ENCODE data around the gene PRR33.
"Not testable (repeated sequence)": the region's sequence is repeated elsewhere in the genome, so short reads cannot be mapped to it uniquely, and the experiment has no call there.

Gene PRR33

GRCh38 chr11:1891831-1892115 is at the start of gene PRR33:
Gene PRR33 (minus strand): TSS chr11:1891895. CDS start chr11:1890584, 1,311 bp downstream.
- DNase-seq (ENCODE audit: low read depth), result no peak

DNA sequence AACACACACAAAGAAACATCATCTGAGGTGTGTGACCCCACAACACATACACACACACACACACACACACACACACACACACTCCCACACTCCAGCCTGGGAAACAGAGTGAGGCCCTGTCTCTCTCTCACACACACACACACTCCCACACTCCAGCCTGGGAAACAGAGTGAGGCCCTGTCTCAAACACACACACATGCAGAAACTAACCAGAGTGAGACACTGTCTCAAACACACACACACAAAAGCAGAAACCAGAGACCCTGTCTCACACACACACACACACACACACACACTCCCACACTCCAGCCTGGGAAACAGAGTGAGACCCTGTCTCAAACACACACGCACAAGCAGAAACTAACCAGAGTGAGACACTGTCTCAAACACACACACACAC is 48.1 kb upstream of the PRR33 start:
- DNase-seq (ENCODE audit: low read depth), result not testable (repeated sequence)

- no peak for DNase-seq (ENCODE audit: low read depth)
These were observed 47.4 kb upstream of the PRR33 start for GRCh38 chr11:1939006-1939625.

DNA sequence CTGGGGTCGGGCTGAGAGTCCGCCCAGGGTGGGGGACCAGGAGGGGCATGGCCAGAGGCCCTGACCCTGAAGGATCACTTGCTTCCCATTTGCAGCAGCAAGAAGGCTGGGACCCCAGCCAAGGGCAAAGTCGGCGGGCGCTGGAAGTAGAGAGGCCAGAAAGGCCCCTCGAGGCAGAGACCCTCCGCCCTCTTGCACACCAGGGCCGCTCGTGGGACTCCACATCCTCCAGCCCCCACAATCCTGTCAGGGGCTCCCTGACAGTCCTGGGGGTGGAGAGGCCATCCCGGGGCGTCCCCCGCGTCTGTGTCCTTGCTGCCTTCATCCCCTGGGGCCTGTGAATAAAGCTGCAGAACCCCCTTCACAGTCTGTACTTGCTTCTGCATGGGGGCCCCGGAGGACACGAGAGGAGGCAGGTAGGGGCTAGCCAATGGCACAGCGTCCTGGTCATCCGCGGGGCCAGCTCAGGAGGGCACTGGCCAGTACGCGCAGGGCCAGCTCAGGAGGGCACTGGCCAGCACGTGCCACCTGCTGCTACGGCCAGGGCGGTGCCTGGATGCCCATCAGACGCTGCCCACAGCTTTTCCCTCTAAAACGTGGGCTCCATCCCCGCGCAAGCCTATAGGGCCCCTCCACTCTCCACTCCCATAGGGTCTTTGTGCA is 46.8 kb upstream of the PRR33 start:
- no peak for DNase-seq (ENCODE audit: low read depth)

DNA sequence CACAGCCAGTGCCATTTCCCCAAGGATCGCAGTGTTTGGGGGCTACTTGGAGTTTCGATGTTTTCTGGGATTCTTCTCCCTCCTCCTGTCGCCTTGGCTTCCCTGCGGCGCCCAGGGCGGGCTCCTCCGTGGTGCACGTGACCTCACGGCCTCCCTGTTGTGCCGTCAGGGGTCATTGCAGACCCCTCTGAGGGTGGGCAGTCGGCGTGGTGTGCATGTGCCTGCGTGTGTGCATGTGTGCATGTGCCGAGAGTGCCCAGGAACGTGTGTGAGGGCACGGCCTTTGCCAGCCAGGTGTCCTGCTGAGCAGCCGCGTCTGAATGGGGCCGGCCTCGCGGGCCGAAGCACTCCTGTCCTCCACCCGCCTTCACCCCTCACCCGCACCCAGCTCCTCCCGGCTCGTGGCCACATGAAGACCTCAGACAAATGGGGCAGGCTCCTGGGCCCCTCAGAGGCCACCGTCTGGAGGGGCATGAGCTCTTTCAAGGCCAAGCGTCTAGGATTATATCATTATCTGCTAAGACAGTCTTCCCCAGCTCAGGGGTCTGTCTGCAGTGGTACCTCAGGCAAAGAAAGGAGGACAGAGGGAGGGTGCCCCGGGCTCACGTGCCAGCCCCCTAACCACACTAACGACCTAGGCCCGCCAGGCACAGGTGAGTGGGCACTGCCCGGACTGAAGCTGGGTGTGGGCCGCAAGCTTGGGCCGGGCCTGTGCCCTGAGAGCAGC is 46.1 kb upstream of the PRR33 start:
- no peak for DNase-seq (ENCODE audit: low read depth)

- DNase-seq (ENCODE audit: low read depth), result no peak
These were observed 45.3 kb upstream of the PRR33 start for GRCh38 chr11:1936781-1937615.

- no peak for DNase-seq (ENCODE audit: low read depth)
These were observed 44.5 kb upstream of the PRR33 start for GRCh38 chr11:1936072-1936780.

- DNase-seq (ENCODE audit: low read depth), result no peak
These were observed 43.7 kb upstream of the PRR33 start for GRCh38 chr11:1935156-1936071.

DNA sequence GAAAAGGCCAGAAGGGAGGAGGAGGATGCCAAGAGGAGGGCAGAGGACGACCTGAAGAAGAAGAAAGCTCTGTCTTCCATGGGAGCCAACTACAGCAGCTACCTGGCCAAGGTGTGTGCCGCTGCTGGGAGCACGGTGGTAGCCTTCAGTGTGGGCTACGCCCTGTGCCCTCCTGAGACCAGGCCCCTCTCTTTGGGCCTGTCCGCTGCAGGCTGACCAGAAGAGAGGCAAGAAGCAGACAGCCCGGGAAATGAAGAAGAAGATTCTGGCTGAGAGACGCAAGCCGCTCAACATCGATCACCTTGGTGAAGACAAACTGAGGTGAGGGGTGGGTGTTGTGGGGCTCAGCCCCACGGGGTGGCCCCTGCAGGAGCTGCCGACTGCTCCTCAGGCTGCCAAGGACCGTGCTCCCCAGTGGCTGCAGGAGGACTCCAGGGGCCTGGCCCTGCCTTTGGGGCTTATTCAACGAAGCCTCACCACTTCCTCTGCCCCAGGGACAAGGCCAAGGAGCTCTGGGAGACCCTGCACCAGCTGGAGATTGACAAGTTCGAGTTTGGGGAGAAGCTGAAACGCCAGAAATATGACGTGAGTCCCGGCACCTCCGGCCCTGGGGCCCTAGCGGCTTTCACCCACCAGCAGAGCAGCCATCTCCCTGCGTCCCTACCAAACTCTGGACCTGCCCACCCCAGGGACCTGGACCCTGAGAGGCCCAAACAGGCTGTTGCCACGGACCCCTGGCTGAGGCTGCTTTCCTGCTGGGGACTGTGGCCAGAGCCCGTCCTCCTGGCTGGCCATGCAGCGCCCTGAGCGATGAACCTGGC is 42.9 kb upstream of the PRR33 start:
- DNase-seq (ENCODE audit: low read depth), result no peak

GRCh38 chr11:1933416-1934334 is 42.0 kb upstream of the PRR33 start:
- DNase-seq (ENCODE audit: low read depth), result no peak

DNA sequence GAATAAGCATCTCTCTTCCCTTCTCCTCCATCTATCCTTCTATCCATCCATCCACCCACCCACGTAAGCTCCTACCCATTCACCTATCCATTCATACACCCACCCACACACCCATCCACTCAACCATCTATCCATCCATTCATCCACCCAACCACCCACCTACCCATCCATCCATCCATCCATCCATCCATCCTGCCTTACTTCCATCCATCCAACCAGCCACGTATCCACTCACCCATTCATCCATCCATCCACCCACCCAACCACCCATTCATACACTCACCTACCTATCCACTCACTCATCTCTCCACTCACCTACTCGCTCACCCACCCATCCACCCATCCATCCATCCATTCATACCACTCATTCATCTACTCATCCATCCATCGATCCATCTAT is 41.0 kb upstream of the PRR33 start:
- DNase-seq (ENCODE audit: low read depth), result no peak

DNA sequence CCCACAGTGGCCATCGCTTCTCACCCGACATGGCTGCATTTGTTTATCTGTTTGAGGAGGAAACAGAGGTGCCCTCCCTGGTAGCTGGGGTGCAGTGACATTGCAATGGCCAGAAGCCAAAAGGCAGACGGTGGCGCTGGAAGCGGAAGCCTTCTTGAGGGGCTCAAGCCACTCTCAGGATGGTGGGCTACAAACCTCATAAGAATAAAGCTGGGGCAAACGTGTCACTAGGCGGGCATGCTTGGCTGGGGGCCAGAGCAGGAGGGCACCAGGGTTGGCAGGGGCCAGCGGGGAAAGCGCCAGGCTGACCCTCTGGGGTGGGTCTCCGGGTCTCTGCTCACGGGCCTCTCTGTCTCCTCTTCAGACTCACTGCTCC is 40.4 kb upstream of the PRR33 start:
- DNase-seq (ENCODE audit: low read depth), result no peak

DNA sequence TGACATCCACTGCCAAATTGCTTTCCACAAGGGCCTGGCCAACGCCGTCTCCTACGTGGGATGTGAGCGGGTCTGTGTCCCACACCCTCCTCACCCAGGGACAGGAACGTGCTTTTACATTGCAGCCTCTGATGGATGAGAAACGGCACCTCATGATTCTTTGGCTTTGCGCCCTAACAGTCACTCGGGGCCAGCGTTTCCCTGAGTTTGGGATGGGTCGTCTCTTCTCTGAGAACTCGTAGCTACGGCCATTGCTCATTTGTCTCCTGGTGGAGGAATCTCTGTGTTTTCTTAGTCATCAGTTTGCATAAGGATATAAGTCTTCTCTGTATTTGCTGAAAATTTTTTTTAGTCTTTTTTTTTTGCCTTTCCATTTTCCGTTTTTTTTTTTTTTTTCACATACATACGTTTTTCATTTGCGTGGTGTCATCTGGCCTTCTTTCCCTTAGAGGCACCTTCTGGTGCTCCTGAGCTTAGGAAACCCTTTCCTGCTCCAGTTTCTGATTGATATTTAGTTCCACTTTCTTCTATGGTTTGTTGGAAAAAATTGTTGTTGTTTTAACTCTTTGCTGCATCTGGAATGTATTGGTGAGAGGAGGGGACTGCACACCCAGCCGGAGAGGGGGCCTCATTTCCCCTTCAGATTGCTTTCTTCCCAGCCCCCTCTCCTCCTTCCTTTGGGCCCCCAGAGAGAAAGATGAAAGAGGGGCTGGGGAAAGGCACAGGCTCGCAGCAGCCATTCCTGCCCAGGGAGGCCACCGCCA is 39.8 kb upstream of the PRR33 start:
- DNase-seq (ENCODE audit: low read depth), result no peak

DNA sequence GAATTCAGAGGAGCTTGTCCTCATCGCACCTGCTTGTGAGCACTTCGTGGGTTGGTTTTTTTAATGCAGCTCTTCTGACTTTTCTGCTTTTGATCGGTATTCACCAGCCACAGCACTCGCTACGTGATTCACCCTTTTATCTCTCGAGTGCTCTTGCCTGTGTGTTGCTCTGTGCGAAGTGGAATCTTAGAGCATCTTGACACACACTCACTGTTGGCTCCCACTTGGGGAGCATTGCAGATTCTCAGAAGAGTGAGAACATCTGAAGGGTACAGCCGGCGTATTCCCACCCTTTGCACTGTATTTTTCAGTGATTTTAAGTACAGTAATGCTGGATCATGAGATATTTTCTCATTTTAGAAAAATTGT is 38.8 kb upstream of the PRR33 start:
- DNase-seq (ENCODE audit: low read depth), result no peak

- DNase-seq (ENCODE audit: low read depth), result no peak
These were observed 38.1 kb upstream of the PRR33 start for GRCh38 chr11:1929621-1930461.

DNA sequence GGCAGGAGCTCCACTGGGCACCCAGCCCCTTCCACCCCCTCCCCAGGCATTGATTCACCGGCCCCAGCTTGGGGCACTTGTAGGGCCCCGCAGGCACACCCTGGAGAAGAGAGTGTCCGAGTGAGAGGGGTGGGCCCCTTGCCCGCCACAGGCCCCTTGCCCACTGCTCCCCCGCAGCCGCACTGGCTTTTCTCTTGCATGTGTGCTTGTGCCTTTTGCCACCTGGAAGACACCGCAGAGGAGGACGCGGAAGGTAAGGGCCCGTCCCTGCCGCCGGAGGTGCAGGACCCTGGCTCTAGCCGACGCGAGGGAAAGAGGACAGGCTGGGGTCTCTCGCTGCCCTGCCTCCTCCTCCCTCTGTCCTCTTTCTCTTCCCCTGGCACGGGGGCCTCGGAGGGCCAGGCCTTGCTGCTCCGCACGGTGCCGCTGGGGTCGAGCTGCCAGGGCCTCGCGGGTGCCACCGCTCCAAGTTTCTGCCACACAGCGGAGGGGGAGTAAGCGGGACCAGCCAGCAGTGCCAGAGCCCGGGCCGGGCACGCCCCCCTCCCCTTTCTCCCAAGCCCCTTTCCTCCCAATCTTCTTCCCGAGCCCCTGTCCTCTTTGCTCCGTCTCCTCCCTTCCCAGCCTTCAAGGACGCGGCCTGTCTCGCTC is 37.3 kb upstream of the PRR33 start:
- no peak for DNase-seq (ENCODE audit: low read depth)

- DNase-seq (ENCODE audit: low read depth), result no peak
These were observed 36.8 kb upstream of the PRR33 start for GRCh38 chr11:1928470-1928890.

Data from activated T-cell treated with anti-CD3 and anti-CD28 coated beads for 24 hours (primary cell).